BLaER1 treated with 17β-estradiol and CSF1 and Interleukin-3, amounts not matched to agents 10 nM and 100 nM (cell line): ENCODE data around the gene IMP4.

Source experiments
- H3K27ac ChIP-seq, 11 experiments: shearing (Covaris generic); formaldehyde crosslinking; 2 replicates each; pipeline ENCODE4 v1.8.1; 2022
- H3K27me3 ChIP-seq, 11 experiments: shearing (Covaris generic); formaldehyde crosslinking; 2 replicates each; pipeline ENCODE4 v1.8.1; 2022
- H3K36me3 ChIP-seq, 11 experiments: shearing (Covaris generic); formaldehyde crosslinking; 2 replicates each; pipeline ENCODE4 v1.8.1; 2022
- H3K4me1 ChIP-seq, 10 experiments: shearing (Covaris generic); formaldehyde crosslinking; 2 replicates each; pipeline ENCODE4 v1.8.1; 2022
- H3K4me2 ChIP-seq, 11 experiments: shearing (Covaris generic); formaldehyde crosslinking; 2 replicates each; pipeline ENCODE4 v1.8.1; 2022
- H3K4me3 ChIP-seq, 10 experiments: shearing (Covaris generic); formaldehyde crosslinking; 2 replicates each; pipeline ENCODE4 v1.8.1; 2022
- H3K9ac ChIP-seq, 11 experiments: shearing (Covaris generic); formaldehyde crosslinking; 2 replicates each; pipeline ENCODE4 v1.8.1; 2022
- H3K9me3 ChIP-seq, 11 experiments: shearing (Covaris generic); formaldehyde crosslinking; replicated peaks in 1 of 11; 2 replicates each; pipeline ENCODE4 v1.8.1; 2022
- H4K20me1 ChIP-seq, 11 experiments: shearing (Covaris generic); formaldehyde crosslinking; 2 replicates each; pipeline ENCODE4 v1.8.1; 2022
- Cebpa-rat ChIP-seq, 11 experiments: shearing (Covaris generic); IDR thresholded peaks; 2 replicates each; pipeline ENCODE4 v1.8.1; 2022

The IMP4 gene

GRCh38 chr2:130341562-130342019 is 1.1 kb upstream of the IMP4 start:
- H3K36me3 ChIP-seq: peaks cover 41 to 59% (median 54%) of the 10 kb centered on the region in 11 experiments
- peak overlapping the region; percentile 64 to 94 (median 87) for H3K4me2 ChIP-seq
- H3K4me1 ChIP-seq: peaks cover 25 to 55% (median 34%) of the 10 kb centered on the region in 10 experiments
- peak overlapping the region; percentile 68 to 97 (median 89) for H3K4me3 ChIP-seq
- H3K27me3 ChIP-seq: no peaks in the 10 kb centered on the region
- peak overlapping the region; percentile 67 to 96 (median 88) for H3K9ac ChIP-seq
- peaks cover 0 to 37% (median 27%) of the 10 kb centered on the region in 11 experiments; a peak in 14 of 22 replicates for H4K20me1 ChIP-seq
- no peak for TF ChIP-seq Cebpa-rat (IDR thresholded peaks at IDR 0.05)
- no peaks in the 10 kb centered on the region for H3K9me3 ChIP-seq
- H3K27ac ChIP-seq: peak overlapping the region; percentile 52 to 93 (median 89); a peak in 21 of 22 replicates

- H3K4me2 ChIP-seq: peak overlapping the region; percentile 64 to 94 (median 87)
- peaks cover 0 to 42% (median 32%) of the 10 kb centered on the region in 11 experiments; a peak in 15 of 22 replicates for H4K20me1 ChIP-seq
Observed at GRCh38 chr2:130342020-130342532, 621 bp upstream of the IMP4 start.

GRCh38 chr2:130344578-130344977 is 1.9 kb downstream of the IMP4 start:
- Histone ChIP-seq H3K4me1 (peaks cover 24 to 39% (median 29%) of the 10 kb centered on the region in 10 experiments), H3K27me3 (no peaks in the 10 kb centered on the region), H4K20me1 (peaks cover 0 to 67% (median 51%) of the 10 kb centered on the region in 11 experiments; a peak in 16 of 22 replicates), H3K9me3 (no peaks in the 10 kb centered on the region), H3K27ac (no peak overlapping the region), H3K9ac (peak overlapping the region in 8 of 11 experiments; percentile 84 to 96 (median 90); a peak in 10 of 22 replicates), H3K4me3 (peak overlapping the region in 5 of 10 experiments; percentile 79 to 97 (median 91); a peak in 7 of 20 replicates), H3K36me3 (peaks cover 51 to 70% (median 65%) of the 10 kb centered on the region in 11 experiments), H3K4me2 (peak overlapping the region; percentile 87 to 98 (median 97); a peak in 20 of 22 replicates)
- TF ChIP-seq Cebpa-rat (IDR thresholded peaks at IDR 0.05): no peak

More at GRCh38 chr2:130342020-130342532, 621 bp upstream of the IMP4 start:
- TF ChIP-seq Cebpa-rat (IDR thresholded peaks at IDR 0.05): no peak
- H3K27ac ChIP-seq: peak overlapping the region; percentile 52 to 93 (median 89); a peak in 21 of 22 replicates
- peaks cover 46 to 64% (median 59%) of the 10 kb centered on the region in 11 experiments for H3K36me3 ChIP-seq
- H3K27me3 ChIP-seq: no peaks in the 10 kb centered on the region
- H3K4me3 ChIP-seq: peak overlapping the region; percentile 68 to 97 (median 89)
- peaks cover 25 to 50% (median 34%) of the 10 kb centered on the region in 10 experiments for H3K4me1 ChIP-seq
- peak overlapping the region; percentile 67 to 96 (median 88) for H3K9ac ChIP-seq
- H3K9me3 ChIP-seq: no peaks in the 10 kb centered on the region

DNA sequence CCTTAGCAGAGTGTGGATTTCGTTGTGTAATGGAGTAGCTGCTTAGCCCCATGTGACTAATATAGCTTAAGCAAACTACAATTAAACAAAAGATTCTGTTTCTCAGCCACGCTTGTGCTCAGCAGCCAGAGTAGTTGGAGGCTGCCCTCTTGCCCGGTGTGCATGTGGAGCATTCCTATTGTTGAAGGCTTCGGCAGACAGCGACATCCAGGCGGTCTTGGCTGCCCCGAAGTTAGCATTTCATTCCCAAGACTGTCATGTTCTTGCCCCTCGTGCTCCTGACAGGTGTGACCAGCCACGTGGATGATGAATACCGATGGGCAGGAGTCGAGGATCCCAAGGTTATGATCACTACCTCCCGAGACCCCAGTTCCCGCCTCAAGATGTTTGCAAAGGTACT is 2.4 kb downstream of the IMP4 start:
- Histone ChIP-seq H3K4me3 (no peak overlapping the region), H3K27ac (no peak overlapping the region), H3K4me1 (peaks cover 21 to 34% (median 27%) of the 10 kb centered on the region in 10 experiments), H3K36me3 (peaks cover 48 to 67% (median 60%) of the 10 kb centered on the region in 11 experiments), H3K4me2 (no peak overlapping the region), H4K20me1 (peaks cover 0 to 69% (median 51%) of the 10 kb centered on the region in 11 experiments; a peak in 16 of 22 replicates), H3K9me3 (no peaks in the 10 kb centered on the region), H3K27me3 (no peaks in the 10 kb centered on the region), H3K9ac (no peak overlapping the region)
- TF ChIP-seq Cebpa-rat (IDR thresholded peaks at IDR 0.05): no peak

DNA sequence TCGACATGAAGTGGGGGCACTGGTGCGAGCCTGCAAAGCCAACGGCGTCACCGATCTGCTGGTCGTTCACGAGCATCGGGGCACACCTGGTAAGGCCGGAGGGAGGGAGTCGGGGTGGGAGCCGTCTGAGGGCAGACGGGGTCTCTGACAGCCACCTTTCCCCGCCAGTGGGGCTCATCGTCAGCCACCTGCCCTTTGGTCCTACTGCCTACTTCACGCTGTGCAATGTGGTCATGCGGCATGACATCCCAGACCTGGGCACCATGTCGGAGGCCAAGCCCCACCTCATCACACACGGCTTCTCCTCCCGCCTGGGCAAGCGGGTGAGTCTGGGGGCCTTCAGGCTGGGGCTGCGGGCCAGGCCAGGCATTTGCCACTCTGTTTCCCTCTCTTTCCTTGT is 2.9 kb downstream of the IMP4 start:
- H3K4me2 ChIP-seq: no peak overlapping the region
- H3K27ac ChIP-seq: no peak overlapping the region
- peaks cover 43 to 62% (median 55%) of the 10 kb centered on the region in 11 experiments for H3K36me3 ChIP-seq

DNA sequence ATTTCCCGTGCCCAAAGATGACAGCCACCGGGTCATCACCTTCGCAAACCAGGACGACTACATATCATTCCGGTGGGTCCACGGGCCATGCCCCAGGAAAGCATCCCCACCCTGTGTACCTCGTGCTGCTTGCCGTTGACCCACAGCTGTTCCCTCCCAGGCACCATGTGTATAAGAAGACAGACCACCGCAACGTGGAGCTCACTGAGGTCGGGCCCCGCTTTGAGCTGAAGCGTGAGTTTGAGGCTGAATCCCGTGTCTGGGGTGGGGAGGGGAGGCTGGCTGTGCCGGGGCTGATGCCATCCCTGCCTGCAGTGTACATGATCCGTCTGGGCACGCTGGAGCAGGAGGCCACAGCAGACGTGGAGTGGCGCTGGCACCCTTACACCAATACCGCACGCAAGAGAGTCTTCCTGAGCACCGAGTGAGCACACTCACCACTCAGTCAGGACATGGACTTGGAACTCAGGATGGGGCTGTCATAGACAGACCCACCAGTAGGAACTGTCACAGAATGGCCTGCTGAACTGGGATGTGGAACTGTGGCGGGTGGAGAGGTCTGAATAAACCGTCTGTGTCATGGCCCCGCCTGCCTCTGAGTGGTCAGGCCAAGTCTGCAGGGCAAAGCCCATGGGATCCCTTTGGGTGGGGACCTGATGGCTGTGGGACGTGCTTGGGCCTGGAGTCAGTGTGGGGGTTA is 3.5 kb downstream of the IMP4 start:
- H3K27ac ChIP-seq: no peak overlapping the region
- H3K4me1 ChIP-seq: peaks cover 15 to 26% (median 23%) of the 10 kb centered on the region in 10 experiments
- H4K20me1 ChIP-seq: peaks cover 0 to 76% (median 51%) of the 10 kb centered on the region in 11 experiments; a peak in 16 of 22 replicates
- no peaks in the 10 kb centered on the region for H3K27me3 ChIP-seq
- no peaks in the 10 kb centered on the region for H3K9me3 ChIP-seq
- no peak overlapping the region for H3K9ac ChIP-seq
- H3K36me3 ChIP-seq: peaks cover 41 to 60% (median 54%) of the 10 kb centered on the region in 11 experiments
- no peak for TF ChIP-seq Cebpa-rat (IDR thresholded peaks at IDR 0.05)
- no peak overlapping the region for H3K4me2 ChIP-seq
- H3K4me3 ChIP-seq: no peak overlapping the region

More for the DNA sequence above, 2.9 kb downstream of the IMP4 start:
- no peaks in the 10 kb centered on the region for H3K27me3 ChIP-seq
- no peak for TF ChIP-seq Cebpa-rat (IDR thresholded peaks at IDR 0.05)
- peaks cover 20 to 28% (median 24%) of the 10 kb centered on the region in 10 experiments for H3K4me1 ChIP-seq
- H3K9me3 ChIP-seq: no peaks in the 10 kb centered on the region
- H4K20me1 ChIP-seq: peaks cover 0 to 70% (median 51%) of the 10 kb centered on the region in 11 experiments; a peak in 16 of 22 replicates
- no peak overlapping the region for H3K9ac ChIP-seq
- no peak overlapping the region for H3K4me3 ChIP-seq

DNA sequence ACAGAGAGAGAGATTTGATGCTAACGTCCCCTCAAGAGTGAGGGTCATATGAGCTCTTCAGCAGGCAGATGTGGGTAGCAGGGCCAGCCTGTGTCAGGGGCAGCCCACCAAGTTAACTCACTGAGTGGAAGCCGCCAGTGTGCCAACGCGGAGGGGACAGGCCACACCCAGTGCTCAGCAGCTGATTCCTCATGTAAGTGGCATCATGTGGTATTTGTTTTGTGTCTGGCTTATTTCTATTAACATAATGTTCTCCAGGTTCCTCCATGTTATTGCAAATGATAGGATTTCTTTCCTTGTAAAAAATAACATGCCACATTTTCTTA is 4.0 kb downstream of the IMP4 start:
- H4K20me1 ChIP-seq: peaks cover 0 to 81% (median 51%) of the 10 kb centered on the region in 11 experiments; a peak in 16 of 22 replicates
- H3K27ac ChIP-seq: no peak overlapping the region
- no peaks in the 10 kb centered on the region for H3K9me3 ChIP-seq
- no peak overlapping the region for H3K4me2 ChIP-seq
- H3K4me1 ChIP-seq: peaks cover 17 to 27% (median 24%) of the 10 kb centered on the region in 10 experiments
- H3K27me3 ChIP-seq: no peaks in the 10 kb centered on the region
- no peak overlapping the region for H3K9ac ChIP-seq
- H3K36me3 ChIP-seq: peaks cover 41 to 60% (median 54%) of the 10 kb centered on the region in 11 experiments
- no peak for TF ChIP-seq Cebpa-rat (IDR thresholded peaks at IDR 0.05)
- H3K4me3 ChIP-seq: no peak overlapping the region

DNA sequence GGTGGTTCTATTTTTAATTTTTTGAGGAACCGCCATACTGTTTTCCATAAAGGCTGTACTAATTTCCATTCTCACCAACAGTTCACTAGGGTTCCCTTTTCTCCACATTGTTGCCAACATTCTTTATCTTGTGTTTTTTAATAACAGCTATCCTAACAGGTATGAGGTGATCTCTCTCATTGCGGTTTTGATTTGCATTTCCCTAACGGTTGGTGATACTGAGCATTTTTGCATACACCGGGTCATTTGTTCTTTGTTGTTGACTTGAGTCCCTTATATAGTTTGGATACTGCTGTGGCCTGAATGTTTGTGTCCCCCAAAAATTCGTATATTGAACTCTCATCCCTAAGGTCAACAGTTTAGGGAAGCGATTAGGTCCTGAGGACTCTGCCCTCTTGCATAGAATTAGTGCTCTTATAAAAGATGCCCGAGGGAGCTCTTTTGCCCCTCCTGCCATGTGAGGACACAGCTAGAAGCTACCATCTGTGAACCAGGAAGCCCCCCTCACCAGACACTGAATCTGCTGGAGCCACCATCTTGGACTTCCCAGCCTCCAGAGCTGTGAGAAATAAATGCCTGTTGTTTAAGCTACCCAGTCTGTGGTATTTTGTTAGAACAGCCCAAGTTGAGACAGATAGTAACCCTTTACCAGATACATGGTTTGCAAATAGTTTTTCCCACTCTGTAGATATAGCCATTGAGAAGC is 4.7 kb downstream of the IMP4 start:
- Histone ChIP-seq H4K20me1 (peaks cover 0 to 86% (median 52%) of the 10 kb centered on the region in 11 experiments; a peak in 16 of 22 replicates), H3K4me3 (no peak overlapping the region), H3K27me3 (no peaks in the 10 kb centered on the region), H3K27ac (no peak overlapping the region), H3K9ac (no peak overlapping the region), H3K36me3 (peaks cover 41 to 60% (median 54%) of the 10 kb centered on the region in 11 experiments), H3K4me2 (no peak overlapping the region), H3K4me1 (peaks cover 24 to 34% (median 31%) of the 10 kb centered on the region in 10 experiments), H3K9me3 (no peaks in the 10 kb centered on the region)
- no peak for TF ChIP-seq Cebpa-rat (IDR thresholded peaks at IDR 0.05)
